Colonic mucosa (tissue), 4 donors: ENCODE results near the gene APBB1IP. TPM values are rescaled to one million over a fixed set of nuclear protein-coding genes. Genes with fewer than 3 reads are reported as not detected.
"Not testable (repeated sequence)": the region's sequence is repeated elsewhere in the genome, so short reads cannot be mapped to it uniquely, and the experiment has no call there.

Source experiments
- DNase-seq: peaks from one replicate; pipeline ENCODE4 v3.0.0-alpha.2; 2020
- H3K27ac ChIP-seq: fragments of 200-600 bp; one replicate; pipeline ENCODE4 v1.8.0; 2021
- H3K27me3 ChIP-seq: fragments of 200-600 bp; one replicate; pipeline ENCODE4 v1.8.0; 2021
- H3K36me3 ChIP-seq: fragments of 200-600 bp; one replicate; pipeline ENCODE4 v1.8.0; 2021
- H3K4me1 ChIP-seq: fragments of 200-600 bp; one replicate; pipeline ENCODE4 v1.8.0; 2021; ENCODE audit warnings: mild to moderate bottlenecking
- H3K4me3 ChIP-seq: fragments of 200-600 bp; one replicate; pipeline ENCODE4 v1.8.0; 2021
- H3K9ac ChIP-seq, 2 donors: one replicate each; pipeline ENCODE4 v1.7.0; 2013; ENCODE audit warnings: control low read depth in 2 of 2, low read depth in 2 of 2, low read length in 2 of 2
- H3K9me3 ChIP-seq: fragments of 200-600 bp; one replicate; pipeline ENCODE4 v1.8.0; 2021
- intact Hi-C: fragments of 100-400 bp; cut with DNase I; formaldehyde crosslinking; loops from one replicate; pipeline ENCODE4 v1.14.1; 2022
- total RNA-seq, 2 donors: library from RNA; stranded (reverse); fragmentation: NEBNext Ultra II Directional in 1 of 2; extraction: Animal tissue kit (Norgen Biotek cat#: 25700) in 1 of 2; gene quantifications; one replicate each; pipeline ENCODE4 v1.2.1, GENCODE V29; 2021
- TF ChIP-seq, protein P1 (sequence below): fragments of 200-600 bp; IDR thresholded peaks from one replicate; pipeline ENCODE4 v1.8.0; 2022; ENCODE audit warnings: antibody characterized with exemption, mild to moderate bottlenecking
- donor health status: healthy.
- donor health status: DM: no; HTN: no; CAD: no.
- donor health status: DM: no; HTN: no; CAD: no.

The APBB1IP gene
- total RNA-seq, 2 donors from 2014 or later, result 2.1 to 2.8 TPM

DNA sequence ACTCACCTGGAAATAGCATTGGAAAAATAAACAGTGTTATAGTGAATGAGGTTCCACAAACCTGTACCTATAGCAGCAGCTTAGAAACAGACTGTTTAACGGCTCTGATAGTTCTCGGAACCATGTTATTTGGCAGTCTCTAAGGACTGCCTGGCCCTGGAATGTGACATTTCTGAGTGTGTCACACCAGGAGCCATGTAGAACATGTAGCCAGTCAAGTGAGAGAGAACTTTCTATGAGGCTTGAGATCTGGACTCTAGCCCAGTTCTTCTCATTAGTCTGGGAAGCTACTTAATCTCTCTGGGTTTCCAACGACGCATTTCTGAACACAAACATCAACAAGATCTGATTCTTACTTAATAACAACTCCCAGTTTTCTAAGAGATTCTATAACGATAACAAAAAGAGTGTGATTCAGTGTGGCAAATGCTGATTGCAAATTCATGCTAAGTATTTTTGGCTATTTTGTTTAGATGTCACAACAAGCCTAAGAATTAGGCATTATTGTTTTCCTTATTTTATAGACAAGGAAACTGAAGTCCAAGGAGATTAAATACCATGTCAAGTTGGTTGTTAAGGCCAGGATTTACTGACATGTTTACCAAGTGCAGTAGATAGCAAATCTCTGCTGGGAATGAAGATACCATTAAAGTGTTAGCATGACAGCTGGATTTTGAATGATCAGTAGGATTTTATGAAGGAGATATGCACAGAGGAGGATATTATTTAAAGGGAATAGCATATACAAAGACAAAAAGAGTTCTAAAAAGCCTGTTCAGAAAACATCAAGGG is 47.2 kb downstream of the APBB1IP start:
- intact Hi-C loops, result no loop called here

DNA sequence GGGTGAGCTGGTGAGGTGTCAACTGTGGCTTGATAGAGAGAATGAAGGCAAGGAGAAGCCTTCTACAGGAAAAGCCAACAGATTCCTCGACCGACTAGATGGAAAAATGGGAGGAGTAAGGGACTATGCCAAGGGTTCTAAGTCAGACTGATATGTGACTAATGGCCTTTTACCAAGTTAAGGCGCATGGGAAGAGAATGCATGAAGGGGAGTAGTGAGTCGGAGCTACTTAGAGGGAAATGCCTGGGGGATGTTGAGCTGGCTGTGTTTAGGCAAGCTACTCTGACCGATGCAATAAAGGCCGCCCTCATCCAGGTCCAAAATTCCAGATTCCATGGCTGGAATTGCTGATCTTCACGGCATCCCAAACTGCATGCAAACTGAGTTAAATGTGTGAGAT is 48.2 kb downstream of the APBB1IP start:
- Histone ChIP-seq H3K4me3 (no peak overlapping the region), H3K4me1 (no peaks in the 10 kb centered on the region), H3K36me3 (no peaks in the 10 kb centered on the region), H3K27ac (peak overlapping the region; percentile 12), H3K9ac (no peak overlapping the region), H3K27me3 (no peaks in the 10 kb centered on the region), H3K9me3 (no peaks in the 10 kb centered on the region)
- intact Hi-C loops, result no loop called here
- TF ChIP-seq, protein P1, sequence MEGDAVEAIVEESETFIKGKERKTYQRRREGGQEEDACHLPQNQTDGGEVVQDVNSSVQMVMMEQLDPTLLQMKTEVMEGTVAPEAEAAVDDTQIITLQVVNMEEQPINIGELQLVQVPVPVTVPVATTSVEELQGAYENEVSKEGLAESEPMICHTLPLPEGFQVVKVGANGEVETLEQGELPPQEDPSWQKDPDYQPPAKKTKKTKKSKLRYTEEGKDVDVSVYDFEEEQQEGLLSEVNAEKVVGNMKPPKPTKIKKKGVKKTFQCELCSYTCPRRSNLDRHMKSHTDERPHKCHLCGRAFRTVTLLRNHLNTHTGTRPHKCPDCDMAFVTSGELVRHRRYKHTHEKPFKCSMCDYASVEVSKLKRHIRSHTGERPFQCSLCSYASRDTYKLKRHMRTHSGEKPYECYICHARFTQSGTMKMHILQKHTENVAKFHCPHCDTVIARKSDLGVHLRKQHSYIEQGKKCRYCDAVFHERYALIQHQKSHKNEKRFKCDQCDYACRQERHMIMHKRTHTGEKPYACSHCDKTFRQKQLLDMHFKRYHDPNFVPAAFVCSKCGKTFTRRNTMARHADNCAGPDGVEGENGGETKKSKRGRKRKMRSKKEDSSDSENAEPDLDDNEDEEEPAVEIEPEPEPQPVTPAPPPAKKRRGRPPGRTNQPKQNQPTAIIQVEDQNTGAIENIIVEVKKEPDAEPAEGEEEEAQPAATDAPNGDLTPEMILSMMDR, result no peak
- no peak for DNase-seq

More for the DNA sequence above, 47.2 kb downstream of the APBB1IP start:
- no peak overlapping the region for H3K9ac ChIP-seq
- peak overlapping the region; percentile 12 for H3K27ac ChIP-seq
- H3K27me3 ChIP-seq, result no peaks in the 10 kb centered on the region
- H3K4me3 ChIP-seq, result no peak overlapping the region
- TF ChIP-seq, protein P1, result no peak
- H3K9me3 ChIP-seq, result no peaks in the 10 kb centered on the region
- no peaks in the 10 kb centered on the region for H3K36me3 ChIP-seq
- no peaks in the 10 kb centered on the region for H3K4me1 ChIP-seq
- no peak for DNase-seq

DNA sequence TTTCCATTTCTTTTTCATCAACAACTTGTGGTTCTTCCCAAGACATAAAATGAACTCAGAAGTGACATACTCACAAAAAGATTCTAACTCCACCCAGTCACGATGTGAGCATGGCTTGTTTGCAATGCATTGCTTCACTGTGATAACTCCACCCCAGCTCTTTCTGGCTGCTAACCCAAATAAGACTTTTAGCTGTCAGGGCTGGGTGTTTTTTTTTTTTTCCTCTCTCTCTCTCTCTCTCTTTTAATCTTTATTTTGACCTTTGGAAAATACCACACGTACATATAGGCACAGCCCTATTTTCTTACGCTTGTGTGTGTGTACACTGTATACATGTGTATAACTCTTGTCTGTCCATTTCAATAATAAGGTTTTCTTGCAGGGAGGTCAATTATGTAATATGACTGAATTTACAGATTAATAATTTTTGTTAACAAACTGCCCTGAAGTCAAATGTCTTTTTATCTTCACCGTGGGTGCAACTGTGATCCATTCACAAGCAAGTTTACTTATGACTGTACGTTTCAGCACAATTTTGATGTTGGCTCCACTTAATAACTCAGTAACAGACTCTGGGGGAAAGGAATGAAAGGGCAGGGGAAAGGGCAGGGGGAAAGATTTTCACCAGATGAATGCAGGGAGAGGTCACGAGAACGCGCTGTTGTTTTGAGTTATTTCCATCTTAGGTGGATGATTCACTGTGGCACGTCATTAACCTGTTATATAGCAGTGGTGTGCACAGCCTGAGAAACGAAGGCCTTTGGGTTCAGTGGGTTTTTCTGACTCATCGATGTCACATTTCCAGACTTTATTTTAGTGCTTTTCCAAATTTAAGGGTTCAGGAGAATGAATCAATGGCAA is 49.1 kb downstream of the APBB1IP start:
- Histone ChIP-seq H3K27me3 (no peaks in the 10 kb centered on the region), H3K9me3 (no peaks in the 10 kb centered on the region), H3K4me1 (no peaks in the 10 kb centered on the region), H3K27ac (peak overlapping the region; percentile 18), H3K36me3 (no peaks in the 10 kb centered on the region), H3K4me3 (no peak overlapping the region), H3K9ac (no peak overlapping the region)
- intact Hi-C loops, result no loop called here
- DNase-seq, result no peak
- TF ChIP-seq, protein P1, result no peak

DNA sequence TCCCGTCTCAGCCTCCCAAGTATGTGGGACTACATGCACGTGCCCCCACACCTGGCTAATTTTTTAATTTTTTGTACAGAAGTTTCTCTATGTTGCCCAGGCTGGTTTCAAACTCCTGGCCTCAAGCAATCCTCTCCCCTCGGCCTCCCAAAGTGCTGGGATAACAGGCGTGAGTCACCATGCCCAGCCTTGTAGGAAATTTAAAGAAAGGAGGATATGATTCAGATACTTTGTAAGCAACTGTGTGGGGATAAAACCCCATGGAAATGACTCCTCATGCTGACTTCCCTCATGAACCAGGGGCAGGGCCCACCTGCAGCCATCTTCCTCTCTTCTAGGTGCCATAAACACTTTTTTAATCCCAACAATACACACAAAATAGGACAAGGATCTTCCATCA is 50.2 kb downstream of the APBB1IP start:
- H3K4me1 ChIP-seq, result no peaks in the 10 kb centered on the region
- H3K9ac ChIP-seq, result no peak overlapping the region
- H3K36me3 ChIP-seq, result no peaks in the 10 kb centered on the region
- H3K27me3 ChIP-seq, result no peaks in the 10 kb centered on the region
- no peak for DNase-seq
- no peaks in the 10 kb centered on the region for H3K9me3 ChIP-seq
- TF ChIP-seq, protein P1, result no peak
- intact Hi-C loops, result no loop called here
- no peak overlapping the region for H3K27ac ChIP-seq
- no peak overlapping the region for H3K4me3 ChIP-seq

DNA sequence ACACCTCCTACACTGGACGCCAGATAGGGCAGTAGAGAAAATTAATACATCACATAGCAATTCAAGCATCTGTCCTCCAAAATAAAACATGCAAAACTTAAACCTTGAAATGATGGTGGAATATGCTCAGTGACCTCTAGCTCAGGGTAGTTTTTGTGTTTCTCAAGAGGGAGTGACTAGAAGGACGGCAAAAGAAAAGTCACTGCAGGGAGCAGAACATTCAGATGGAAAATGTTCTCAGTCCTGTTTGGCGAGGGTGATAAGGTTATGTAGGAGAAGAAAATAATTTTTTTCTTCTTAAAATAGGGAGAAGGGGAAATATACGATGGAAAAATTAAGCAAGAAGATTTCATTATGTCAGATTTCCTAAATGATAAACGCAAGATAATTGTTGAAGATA is 50.9 kb downstream of the APBB1IP start:
- H3K27ac ChIP-seq, result no peak overlapping the region
- intact Hi-C loops, result no loop called here
- H3K4me1 ChIP-seq, result no peaks in the 10 kb centered on the region
- no peak overlapping the region for H3K4me3 ChIP-seq
- H3K27me3 ChIP-seq, result no peaks in the 10 kb centered on the region
- H3K9me3 ChIP-seq, result no peaks in the 10 kb centered on the region
- TF ChIP-seq, protein P1, result no peak
- no peak overlapping the region for H3K9ac ChIP-seq
- DNase-seq, result no peak
- no peaks in the 10 kb centered on the region for H3K36me3 ChIP-seq

DNA sequence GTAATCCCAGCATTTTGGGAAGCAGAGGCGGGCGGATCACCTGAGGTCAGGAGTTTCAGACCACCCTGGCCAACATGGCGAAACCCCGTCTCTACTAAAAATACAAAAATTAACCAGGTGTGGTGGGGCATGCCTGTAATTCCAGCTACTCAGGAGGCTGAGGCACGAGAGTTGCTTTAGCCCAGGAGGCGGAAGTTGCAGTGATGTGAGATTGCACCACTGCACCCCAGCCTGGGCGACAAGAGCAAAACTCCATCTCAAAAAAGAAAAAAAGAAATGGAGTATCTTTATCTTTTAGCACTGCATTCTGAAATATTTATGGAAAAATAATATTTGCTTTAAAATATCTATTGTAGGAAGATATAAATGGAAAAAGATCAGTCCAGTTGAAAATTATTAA is 52.2 kb downstream of the APBB1IP start:
- DNase-seq, H3K27ac ChIP-seq, H3K36me3 ChIP-seq, H3K9ac ChIP-seq, intact Hi-C loops, H3K4me3 ChIP-seq, H3K9me3 ChIP-seq, H3K27me3 ChIP-seq, H3K4me1 ChIP-seq: not testable (repeated sequence)
